HepG2 (cell line): Measurements from ENCODE around the gene LIPC. TPM values are rescaled to one million over a fixed set of nuclear protein-coding genes. Genes with fewer than 3 reads are reported as not detected.

ENCODE experiments used
- BCL6 ChIP-seq: IDR thresholded peaks from 2 replicates; pipeline ENCODE4 v1.6.1; 2016; ENCODE audit warnings: missing genetic modification reagents, missing compliant biosample characterization
- GTF3A ChIP-seq: sonication (generic); formaldehyde crosslinking; conservative IDR thresholded peaks from 2 replicates; pipeline ENCODE4 v1.4.0; 2020; ENCODE audit warnings: mild to moderate bottlenecking, missing genetic modification reagents
- HES4 ChIP-seq: sonication (generic); formaldehyde crosslinking; IDR thresholded peaks from 2 replicates; pipeline ENCODE4 v1.9.0; 2021; ENCODE audit warnings: mild to moderate bottlenecking, missing genetic modification reagents, borderline replicate concordance
- JUNB ChIP-seq: sonication (generic); formaldehyde crosslinking; IDR thresholded peaks from 2 replicates; pipeline ENCODE4 v1.8.0; 2022; ENCODE audit warnings: missing genetic modification reagents, mild to moderate bottlenecking, borderline replicate concordance
- LCORL ChIP-seq, 2 experiments: fragments of 450-650 bp in 1 of 2; sonication (generic) in 1 of 2; formaldehyde crosslinking in 1 of 2; IDR thresholded peaks; 2 replicates each; pipeline versions ENCODE4 v1.5.0 to v1.6.1; 2017 to 2020; ENCODE audit warnings: antibody characterized with exemption in 1 of 2, missing genetic modification reagents in 1 of 2
- MTA1 ChIP-seq: sonication (generic); formaldehyde crosslinking; IDR thresholded peaks from 2 replicates; pipeline ENCODE4 v1.4.0; 2020; ENCODE audit warnings: missing genetic modification reagents, mild to moderate bottlenecking, borderline replicate concordance
- NCOR1 ChIP-seq: fragments of 200-600 bp; sonication (generic); IDR thresholded peaks from 2 replicates; pipeline ENCODE4 v1.7.0; 2017; ENCODE audit warnings: antibody characterized with exemption, low read length, borderline replicate concordance
- NFE2 ChIP-seq: sonication (generic); formaldehyde crosslinking; IDR thresholded peaks from 2 replicates; pipeline ENCODE4 v1.4.0; 2020; ENCODE audit warnings: missing genetic modification reagents
- PITX1 ChIP-seq: sonication (generic); formaldehyde crosslinking; IDR thresholded peaks from 2 replicates; pipeline ENCODE4 v1.5.1; 2020; ENCODE audit warnings: mild to moderate bottlenecking, missing genetic modification reagents
- RBFOX2 ChIP-seq: fragments of 200-400 bp; formaldehyde crosslinking; IDR thresholded peaks from 2 replicates; pipeline ENCODE4 v1.6.1; 2017; ENCODE audit warnings: low read depth, mild to moderate bottlenecking, low read length
- RELA ChIP-seq: sonication (generic); formaldehyde crosslinking; IDR thresholded peaks from 2 replicates; pipeline ENCODE4 v1.4.0; 2020; ENCODE audit warnings: missing genetic modification reagents
- ZKSCAN5 ChIP-seq: sonication (generic); formaldehyde crosslinking; IDR thresholded peaks from 2 replicates; pipeline ENCODE4 v1.5.1; 2020; ENCODE audit warnings: mild to moderate bottlenecking, missing genetic modification reagents
- ZNF260 ChIP-seq: sonication (generic); formaldehyde crosslinking; IDR thresholded peaks from 2 replicates; pipeline ENCODE4 v1.4.0; 2020; ENCODE audit warnings: missing genetic modification reagents, low read depth, mild to moderate bottlenecking, borderline replicate concordance
- ZNF263 ChIP-seq: sonication (generic); formaldehyde crosslinking; IDR thresholded peaks from 2 replicates; pipeline ENCODE4 v1.4.0; 2020; ENCODE audit warnings: missing genetic modification reagents
- ZNF354B ChIP-seq: sonication (generic); formaldehyde crosslinking; IDR thresholded peaks from 2 replicates; pipeline ENCODE4 v1.8.0; 2022; ENCODE audit warnings: mild to moderate bottlenecking, missing genetic modification reagents
- ZNF557 ChIP-seq: sonication (generic); formaldehyde crosslinking; IDR thresholded peaks from 2 replicates; pipeline ENCODE4 v1.4.0; 2020; ENCODE audit warnings: missing genetic modification reagents
- ZNF75D ChIP-seq: sonication (generic); formaldehyde crosslinking; IDR thresholded peaks from 2 replicates; pipeline ENCODE4 v1.8.1; 2023; ENCODE audit warnings: missing genetic modification reagents, mild to moderate bottlenecking, borderline replicate concordance
- ZNF761 ChIP-seq: sonication (generic); formaldehyde crosslinking; conservative IDR thresholded peaks from 2 replicates; pipeline ENCODE4 v1.4.0; 2020; ENCODE audit warnings: mild to moderate bottlenecking, missing genetic modification reagents
- polyA plus RNA-seq, 8 experiments: library from polyadenylated mRNA; depleted of rRNA in 3 of 8; stranded (reverse) in 7 of 8; unstranded in 1 of 8; fragments of >200 nt; fragmentation: Illumina TruSeq in 4 of 8; extraction: Trizol in 4 of 8; gene quantifications; 2 replicates each; pipeline versions ENCODE4 v1.2.1 to v1.2.3, GENCODE V29; 2011 to 2016; ENCODE audit warnings: low read depth in 4 of 8, missing spikeins in 1 of 8, mixed read lengths in 1 of 8; ENCODE audit not compliant: insufficient read depth in 1 of 8
- total RNA-seq, 5 experiments: library from RNA; depleted of rRNA; stranded (reverse); fragments of >200 nt; fragmentation: Illumina TruSeq; extraction: Trizol; gene quantifications; 2 replicates each; pipeline ENCODE4 v1.2.3, GENCODE V29; 2016; ENCODE audit warnings: low read depth in 1 of 5
- TF ChIP-seq, protein P1 (sequence below): sonication (generic); formaldehyde crosslinking; IDR thresholded peaks from 2 replicates; pipeline ENCODE4 v1.5.0; 2020; ENCODE audit warnings: missing genetic modification reagents
- TF ChIP-seq, protein P2 (sequence below): sonication (generic); formaldehyde crosslinking; IDR thresholded peaks from 2 replicates; pipeline ENCODE4 v1.5.0; 2020; ENCODE audit warnings: missing genetic modification reagents, mild to moderate bottlenecking, borderline replicate concordance
- TF ChIP-seq, protein P3 (sequence below): IDR thresholded peaks from 2 replicates; pipeline ENCODE4 v1.6.1; 2016; ENCODE audit warnings: missing compliant biosample characterization, missing genetic modification reagents, borderline replicate concordance
- TF ChIP-seq, protein P4 (sequence below): sonication (generic); formaldehyde crosslinking; IDR thresholded peaks from 2 replicates; pipeline ENCODE4 v1.5.0; 2020; ENCODE audit warnings: mild to moderate bottlenecking, missing genetic modification reagents

LIPC gene
- total and polyA plus RNA-seq, 2 of the 13 experiments (the other 11 are each of a cell fraction or from before 2014, with no cell fraction given): 26.0 to 38.0 TPM

DNA sequence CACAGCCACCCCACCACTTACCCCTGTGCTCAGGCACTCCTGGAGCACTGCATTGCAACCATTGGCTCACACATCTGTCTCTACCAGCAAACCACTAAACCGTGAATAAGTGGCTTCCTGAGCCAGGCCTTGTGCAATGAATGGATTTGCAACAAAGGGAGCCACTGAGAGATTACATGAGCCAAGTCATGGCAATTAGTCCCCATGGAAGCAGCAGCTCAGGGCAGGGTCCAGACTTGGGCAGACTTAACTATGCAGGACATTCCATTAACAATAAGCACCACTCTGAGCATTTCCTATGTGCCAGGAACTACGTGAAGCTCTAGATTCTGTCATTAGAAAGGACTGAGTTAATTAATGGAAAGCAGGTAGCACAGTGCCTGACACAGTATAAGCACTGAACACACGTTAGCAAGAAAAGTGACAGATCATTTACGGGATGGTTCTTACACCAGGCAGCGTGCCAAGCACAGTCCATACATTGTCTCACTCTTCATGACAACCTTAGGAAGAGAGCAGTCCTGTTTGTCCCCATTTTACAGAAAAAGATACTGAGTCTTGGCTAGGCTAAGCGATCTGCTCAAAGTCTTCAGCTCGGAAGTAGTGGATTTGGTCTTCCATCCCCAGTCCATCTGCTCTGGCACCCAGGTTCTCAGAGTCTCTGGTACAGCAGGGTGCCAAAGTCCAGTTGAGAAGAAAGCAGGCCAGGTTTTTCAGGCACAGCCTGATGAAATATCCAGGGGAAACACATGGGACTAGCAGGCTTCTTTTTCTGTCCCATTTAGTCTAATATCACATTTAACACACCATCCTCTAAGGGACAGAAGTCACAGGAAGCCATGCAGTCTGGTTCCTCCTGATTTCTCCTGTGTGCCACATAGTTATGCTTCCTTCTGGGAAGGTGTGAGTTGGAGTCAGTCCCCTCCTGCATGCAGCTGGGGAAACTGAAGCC, 44.1 kb downstream of the LIPC start (continued):
- TF ChIP-seq, protein P1, sequence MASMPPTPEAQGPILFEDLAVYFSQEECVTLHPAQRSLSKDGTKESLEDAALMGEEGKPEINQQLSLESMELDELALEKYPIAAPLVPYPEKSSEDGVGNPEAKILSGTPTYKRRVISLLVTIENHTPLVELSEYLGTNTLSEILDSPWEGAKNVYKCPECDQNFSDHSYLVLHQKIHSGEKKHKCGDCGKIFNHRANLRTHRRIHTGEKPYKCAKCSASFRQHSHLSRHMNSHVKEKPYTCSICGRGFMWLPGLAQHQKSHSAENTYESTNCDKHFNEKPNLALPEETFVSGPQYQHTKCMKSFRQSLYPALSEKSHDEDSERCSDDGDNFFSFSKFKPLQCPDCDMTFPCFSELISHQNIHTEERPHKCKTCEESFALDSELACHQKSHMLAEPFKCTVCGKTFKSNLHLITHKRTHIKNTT: no peak
- TF ChIP-seq ZNF761 (no peak), ZNF75D (no peak), MTA1 (CRISPR knock-in tag) (no peak), NCOR1 (peak; percentile 67), BCL6 (CRISPR knock-in tag) (peak; percentile 12), PITX1 (CRISPR knock-in tag) (peak; percentile 47; the same call in 1 of the 2 replicates), LCORL (IDR thresholded peaks at IDR 0.05) (no peak; the same call in 1 of the 2 replicates), LCORL (CRISPR knock-in tag; IDR thresholded peaks at IDR 0.05) (no peak), RELA (CRISPR knock-in tag) (no peak), GTF3A (CRISPR knock-in tag) (no peak), ZNF354B (CRISPR knock-in tag) (no peak), ZNF263 (CRISPR knock-in tag) (no peak), HES4 (CRISPR knock-in tag) (no peak), JUNB (CRISPR knock-in tag) (no peak), ZKSCAN5 (CRISPR knock-in tag) (no peak), ZNF260 (CRISPR knock-in tag) (no peak), NFE2 (no peak), ZNF557 (no peak), RBFOX2 (no peak)
- TF ChIP-seq, protein P2, sequence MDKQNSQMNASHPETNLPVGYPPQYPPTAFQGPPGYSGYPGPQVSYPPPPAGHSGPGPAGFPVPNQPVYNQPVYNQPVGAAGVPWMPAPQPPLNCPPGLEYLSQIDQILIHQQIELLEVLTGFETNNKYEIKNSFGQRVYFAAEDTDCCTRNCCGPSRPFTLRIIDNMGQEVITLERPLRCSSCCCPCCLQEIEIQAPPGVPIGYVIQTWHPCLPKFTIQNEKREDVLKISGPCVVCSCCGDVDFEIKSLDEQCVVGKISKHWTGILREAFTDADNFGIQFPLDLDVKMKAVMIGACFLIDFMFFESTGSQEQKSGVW (CRISPR knock-in tag): no peak
- TF ChIP-seq, protein P3, sequence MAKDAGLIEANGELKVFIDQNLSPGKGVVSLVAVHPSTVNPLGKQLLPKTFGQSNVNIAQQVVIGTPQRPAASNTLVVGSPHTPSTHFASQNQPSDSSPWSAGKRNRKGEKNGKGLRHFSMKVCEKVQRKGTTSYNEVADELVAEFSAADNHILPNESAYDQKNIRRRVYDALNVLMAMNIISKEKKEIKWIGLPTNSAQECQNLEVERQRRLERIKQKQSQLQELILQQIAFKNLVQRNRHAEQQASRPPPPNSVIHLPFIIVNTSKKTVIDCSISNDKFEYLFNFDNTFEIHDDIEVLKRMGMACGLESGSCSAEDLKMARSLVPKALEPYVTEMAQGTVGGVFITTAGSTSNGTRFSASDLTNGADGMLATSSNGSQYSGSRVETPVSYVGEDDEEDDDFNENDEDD (CRISPR knock-in tag): no peak
- TF ChIP-seq, protein P4, sequence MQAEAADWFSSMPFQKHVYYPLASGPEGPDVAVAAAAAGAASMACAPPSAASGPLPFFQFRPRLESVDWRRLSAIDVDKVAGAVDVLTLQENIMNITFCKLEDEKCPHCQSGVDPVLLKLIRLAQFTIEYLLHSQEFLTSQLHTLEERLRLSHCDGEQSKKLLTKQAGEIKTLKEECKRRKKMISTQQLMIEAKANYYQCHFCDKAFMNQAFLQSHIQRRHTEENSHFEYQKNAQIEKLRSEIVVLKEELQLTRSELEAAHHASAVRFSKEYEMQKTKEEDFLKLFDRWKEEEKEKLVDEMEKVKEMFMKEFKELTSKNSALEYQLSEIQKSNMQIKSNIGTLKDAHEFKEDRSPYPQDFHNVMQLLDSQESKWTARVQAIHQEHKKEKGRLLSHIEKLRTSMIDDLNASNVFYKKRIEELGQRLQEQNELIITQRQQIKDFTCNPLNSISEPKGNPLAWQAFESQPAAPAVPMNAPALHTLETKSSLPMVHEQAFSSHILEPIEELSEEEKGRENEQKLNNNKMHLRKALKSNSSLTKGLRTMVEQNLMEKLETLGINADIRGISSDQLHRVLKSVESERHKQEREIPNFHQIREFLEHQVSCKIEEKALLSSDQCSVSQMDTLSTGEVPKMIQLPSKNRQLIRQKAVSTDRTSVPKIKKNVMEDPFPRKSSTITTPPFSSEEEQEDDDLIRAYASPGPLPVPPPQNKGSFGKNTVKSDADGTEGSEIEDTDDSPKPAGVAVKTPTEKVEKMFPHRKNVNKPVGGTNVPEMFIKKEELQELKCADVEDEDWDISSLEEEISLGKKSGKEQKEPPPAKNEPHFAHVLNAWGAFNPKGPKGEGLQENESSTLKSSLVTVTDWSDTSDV: no peak
